ENCODE results near the gene C17orf75. TPM values are rescaled to one million over a fixed set of nuclear protein-coding genes. Genes with fewer than 3 reads are reported as not detected.

C17orf75 gene
- total RNA-seq, 1 experiment from 2014 or later = 22.5 TPM

- no peak for TF ChIP-seq ZBTB33 (IDR thresholded peaks at IDR 0.05; ENCODE audit: extremely low read depth, insufficient replicate concordance, low read length)
- no peak for TF ChIP-seq REST (IDR thresholded peaks at IDR 0.05; ENCODE audit: low read depth)
Observed at GRCh38 chr17:32283745-32284201, 58.2 kb downstream of the C17orf75 start (continued).

- ChIA-PET CTCF (no interaction called here), RAD21 (ENCODE audit: low non-redundant PET in 1 of 2, low total read pairs in 2 of 2, uncharacterized antibody in 2 of 2, unreplicated experiment in 2 of 2) (no interaction called here), POLR2A (no interaction called here)
- no peak overlapping the region for H3K9ac ChIP-seq (ENCODE audit: low read length)
- no peak overlapping the region for H2AFZ ChIP-seq (ENCODE audit: low read depth, low read length, poor library complexity, severe bottlenecking)
- H3K4me3 ChIP-seq (replicated peaks in 1 of 2; ENCODE audit: low read depth in 1 of 2, low read length in 2 of 2) = no peak overlapping the region
- no TSS peak for BruUV-seq (replicated peaks)
- intact Hi-C loops (cut with micrococcal nuclease) = no loop called here
- H3K9me3 ChIP-seq (ENCODE audit: control insufficient read depth in 1 of 2, insufficient read depth in 1 of 2, low read depth in 1 of 2, low read length in 2 of 2) = no peaks in the 10 kb centered on the region
- TF ChIP-seq CBX3 (IDR thresholded peaks at IDR 0.05; ENCODE audit: low read depth) (no peak), JUND (IDR thresholded peaks at IDR 0.05) (no peak), ZFX (IDR thresholded peaks at IDR 0.05) (no peak), ELF1 (IDR thresholded peaks at IDR 0.05; ENCODE audit: borderline replicate concordance, low read depth) (no peak), EZH2phosphoT487 (IDR thresholded peaks at IDR 0.05; ENCODE audit: borderline replicate concordance) (no peak), ATF3 (IDR thresholded peaks at IDR 0.05) (no peak), SIN3A (IDR thresholded peaks at IDR 0.05; ENCODE audit: low read depth) (no peak), MAX (IDR thresholded peaks at IDR 0.05) (no peak), SP1 (IDR thresholded peaks at IDR 0.05; ENCODE audit: low read depth) (no peak), POLR2A (IDR thresholded peaks at IDR 0.05; ENCODE audit: borderline replicate concordance, extremely low read depth, insufficient read depth, insufficient read length) (no peak), CEBPB (IDR thresholded peaks at IDR 0.05; ENCODE audit: low read depth) (no peak)
- H4K20me1 ChIP-seq (ENCODE audit: insufficient read depth) = no peaks in the 10 kb centered on the region
- no peaks in the 10 kb centered on the region for H3K9me2 ChIP-seq (ENCODE audit: insufficient read depth)
- peaks cover 0 to 5% of the 10 kb centered on the region in 2 experiments; a peak in 1 of 4 replicates for H3K4me1 ChIP-seq (ENCODE audit: control insufficient read depth in 1 of 2, insufficient read depth in 2 of 2, low read length in 2 of 2)
- ATAC-seq (peak; percentile 32; the same call in 1 of the 2 replicates), DNase-seq (ENCODE audit: low read depth, low spot score) (no peak)
- H3K27me3 ChIP-seq (ENCODE audit: insufficient read depth, low read length) = no peaks in the 10 kb centered on the region
- H3K79me2 ChIP-seq (ENCODE audit: insufficient read depth, low read length) = no peaks in the 10 kb centered on the region
- H3K36me3 ChIP-seq (ENCODE audit: control insufficient read depth in 1 of 2, insufficient read depth in 2 of 2, low read length in 2 of 2) = no peaks in the 10 kb centered on the region
- no peak overlapping the region for H3K27ac ChIP-seq (ENCODE audit: low read depth, low read length)
- H3K4me2 ChIP-seq (ENCODE audit: low read length) = no peak overlapping the region
Observed at GRCh38 chr17:32281011-32281451, 60.9 kb downstream of the C17orf75 start.

Measured in HCT116 (cell line).